ENCODE data around the gene WDR27.
"Not testable (repeated sequence)": the region's sequence is repeated elsewhere in the genome, so short reads cannot be mapped to it uniquely, and the experiment has no call there.

Gene WDR27

GRCh38 chr6:169639653-169640278 is 62.1 kb downstream of the WDR27 start:
- no peak for DNase-seq (ENCODE audit: low spot score)

- no peak for DNase-seq (ENCODE audit: low spot score)
These were observed 62.9 kb downstream of the WDR27 start for GRCh38 chr6:169638915-169639314.

DNA sequence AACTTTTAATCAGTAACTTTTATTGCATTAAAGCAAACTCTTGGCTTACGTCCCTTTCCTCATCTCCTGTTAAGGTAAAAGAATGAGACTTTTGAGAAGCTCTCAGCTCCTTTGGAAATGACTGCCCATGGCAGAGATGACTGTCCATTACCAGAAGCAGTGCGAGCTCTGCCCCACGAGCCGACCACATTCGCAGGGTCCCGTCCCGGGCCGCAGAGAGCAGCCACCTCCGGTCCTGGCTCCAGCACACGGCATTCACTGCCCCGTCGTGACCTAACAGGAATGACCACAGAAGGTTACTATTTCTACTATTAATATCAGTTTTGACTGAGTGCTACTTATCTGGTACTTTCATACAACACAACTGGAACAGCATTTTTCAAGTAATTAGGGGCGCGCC is 63.4 kb downstream of the WDR27 start:
- DNase-seq (ENCODE audit: low spot score), result no peak

DNA sequence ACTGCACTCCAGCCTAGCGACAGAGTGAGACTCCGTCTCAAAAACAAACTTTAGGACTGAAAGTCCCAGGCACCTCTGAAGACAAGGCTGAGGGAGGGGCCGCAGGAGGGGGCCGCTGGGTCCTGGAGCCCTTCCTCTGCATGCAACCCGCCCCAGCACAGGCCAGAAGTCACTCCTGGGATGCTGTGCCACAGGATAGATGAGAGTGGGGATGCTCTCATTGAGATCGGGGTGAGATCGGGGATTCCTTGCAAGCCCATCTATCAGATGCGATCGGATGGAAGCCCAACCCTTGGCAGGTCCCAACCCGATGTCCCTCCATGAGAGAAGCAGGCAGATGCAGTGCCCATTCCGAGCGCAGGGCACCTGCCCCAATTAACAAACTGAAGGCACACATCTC is 66.5 kb downstream of the WDR27 start:
- no peak for DNase-seq (ENCODE audit: low spot score)

DNA sequence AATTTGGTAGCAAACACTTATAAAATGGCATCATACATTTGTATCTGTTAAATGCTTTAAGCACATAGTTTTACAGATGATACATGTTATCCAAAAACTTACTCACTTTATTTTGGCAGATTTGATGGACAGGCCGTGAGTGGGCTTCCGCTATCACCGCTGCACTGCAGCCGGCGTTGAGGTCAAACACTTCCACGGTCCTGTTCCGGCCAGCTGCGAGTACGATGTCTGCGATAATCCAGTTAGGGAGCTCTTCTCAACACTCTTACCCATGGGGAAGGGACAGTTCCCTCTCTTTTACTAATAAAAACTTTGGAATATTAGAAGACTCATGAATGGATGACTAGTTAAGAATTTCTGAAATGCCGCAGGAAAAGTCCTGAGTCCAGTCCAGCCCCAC is 69.0 kb downstream of the WDR27 start:
- DNase-seq (ENCODE audit: low spot score), result no peak

DNA sequence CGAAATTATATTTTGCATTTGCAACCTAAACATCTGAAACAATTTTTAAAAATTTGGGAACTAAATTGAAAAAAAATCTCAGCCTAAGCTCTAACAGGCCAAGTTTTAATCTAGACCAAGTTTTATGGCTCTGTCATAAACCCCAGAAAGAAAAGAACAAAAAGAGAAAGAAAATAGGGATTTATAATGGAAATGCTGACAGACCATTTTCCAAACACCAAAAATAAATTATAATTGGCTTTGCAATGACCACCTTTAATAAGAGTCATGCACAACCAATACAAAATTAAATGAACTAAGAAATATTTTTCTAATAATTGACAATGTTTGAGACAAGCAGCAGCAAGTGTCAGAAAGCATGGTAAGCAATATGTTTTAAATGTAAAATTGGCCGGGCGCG is 72.6 kb downstream of the WDR27 start:
- DNase-seq (ENCODE audit: low spot score), result no peak

- DNase-seq (ENCODE audit: low spot score), result no peak
These were observed 73.9 kb downstream of the WDR27 start for GRCh38 chr6:169627736-169628607.

GRCh38 chr6:169626649-169627048 is 75.2 kb downstream of the WDR27 start:
- no peak for DNase-seq (ENCODE audit: low spot score)

DNA sequence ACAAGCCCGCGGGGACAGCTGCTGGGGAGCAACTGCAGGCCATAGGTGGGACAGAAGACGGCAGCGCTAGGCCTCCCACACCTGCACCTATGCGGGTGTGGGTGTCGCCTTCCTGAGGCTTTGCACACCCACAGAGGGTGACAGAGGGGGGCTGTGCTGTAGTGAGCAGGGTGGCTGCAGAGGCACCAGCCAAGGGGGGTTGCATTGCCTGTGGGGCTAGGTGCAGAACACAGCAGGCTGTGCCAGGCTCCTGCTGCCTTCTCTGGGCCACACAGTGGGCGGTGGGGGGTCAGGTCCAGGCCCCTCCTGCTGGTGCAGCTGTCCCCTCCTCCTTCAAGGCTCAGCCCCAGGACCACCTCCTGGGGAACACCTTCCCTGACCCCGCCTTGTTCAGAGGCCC is 75.7 kb downstream of the WDR27 start:
- DNase-seq (ENCODE audit: low spot score), result no peak

DNA sequence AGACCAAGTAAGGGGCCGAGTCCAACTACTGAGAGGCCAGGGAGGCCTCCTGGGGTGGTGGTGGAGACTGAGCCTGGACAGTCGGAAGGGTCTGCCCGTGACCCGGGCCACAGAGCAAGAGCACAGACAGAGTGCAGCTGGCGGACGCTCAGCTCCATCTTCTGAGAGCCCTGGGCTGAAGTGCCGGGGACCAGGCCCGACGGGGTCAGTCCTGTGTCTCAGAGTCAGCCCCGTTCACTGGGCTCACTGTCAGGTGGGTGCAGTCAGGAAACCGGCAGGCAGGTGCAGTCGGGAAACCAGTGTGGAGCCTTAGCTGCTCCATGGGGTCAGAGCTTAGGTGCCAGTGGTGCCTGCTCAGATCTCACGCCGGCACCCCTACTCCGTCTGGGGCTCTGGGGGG is 76.5 kb downstream of the WDR27 start:
- DNase-seq (ENCODE audit: low spot score), result no peak

DNA sequence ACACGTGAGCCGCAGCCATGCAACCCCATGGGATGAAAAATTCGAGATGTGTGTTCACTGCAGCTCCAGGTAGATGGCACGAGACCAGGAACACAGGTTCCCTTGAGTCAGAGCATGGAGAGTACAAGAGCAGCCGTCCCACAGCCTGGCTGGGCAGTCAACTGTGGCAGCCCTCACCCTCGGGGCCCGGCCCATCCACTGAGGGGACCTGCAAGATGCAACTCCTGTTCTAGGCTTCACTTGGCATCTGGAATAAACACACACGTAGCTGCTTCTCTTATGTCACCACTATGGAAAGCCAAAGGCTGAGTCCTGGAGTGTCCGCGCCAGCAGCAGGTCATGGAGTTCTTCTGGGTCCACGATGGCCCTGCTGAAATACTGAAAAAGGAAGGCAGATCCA is 77.0 kb downstream of the WDR27 start:
- no peak for DNase-seq (ENCODE audit: low spot score)

DNA sequence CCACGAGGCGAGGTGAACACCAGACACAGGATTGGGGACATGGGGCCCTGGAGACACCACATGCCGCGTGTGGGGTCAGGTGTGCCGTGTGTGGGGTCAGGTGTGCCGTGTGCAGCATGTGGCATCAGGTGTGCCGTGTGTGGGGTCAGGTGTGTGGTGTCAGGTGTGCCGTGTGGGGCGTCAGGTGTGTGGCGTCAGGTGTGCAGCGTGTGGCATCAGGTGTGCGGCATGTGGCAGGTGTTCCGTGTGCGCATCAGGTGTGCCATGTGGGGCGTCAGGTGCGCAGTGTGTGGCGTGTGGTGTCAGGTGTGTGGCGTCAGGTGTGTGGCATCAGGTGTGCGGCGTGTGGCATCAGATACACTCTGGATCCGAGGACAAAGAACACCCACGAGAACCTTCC is 77.9 kb downstream of the WDR27 start:
- DNase-seq (ENCODE audit: low spot score), result no peak

- DNase-seq (ENCODE audit: low spot score), result no peak
These were observed 78.5 kb downstream of the WDR27 start for GRCh38 chr6:169623343-169623742.

DNA sequence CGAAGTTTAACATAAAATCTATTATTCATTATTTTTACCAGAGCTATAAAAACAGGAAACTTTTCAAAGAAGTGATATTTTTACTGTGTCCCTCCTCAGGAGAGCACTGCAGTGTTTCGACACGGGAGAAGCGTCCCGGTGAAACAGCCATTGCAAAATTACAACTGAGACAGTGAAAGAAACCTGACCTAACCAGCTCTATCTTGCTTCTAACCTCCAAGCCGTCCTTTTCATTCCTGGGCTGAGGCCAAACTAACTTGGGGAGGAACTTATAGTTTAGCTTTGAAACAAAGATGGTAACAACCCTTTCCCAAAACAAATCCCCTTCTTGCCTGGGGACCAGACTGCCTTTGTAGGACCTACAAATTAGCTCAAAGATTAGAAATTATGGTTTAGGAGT is 79.2 kb downstream of the WDR27 start:
- no peak for DNase-seq (ENCODE audit: low spot score)

DNA sequence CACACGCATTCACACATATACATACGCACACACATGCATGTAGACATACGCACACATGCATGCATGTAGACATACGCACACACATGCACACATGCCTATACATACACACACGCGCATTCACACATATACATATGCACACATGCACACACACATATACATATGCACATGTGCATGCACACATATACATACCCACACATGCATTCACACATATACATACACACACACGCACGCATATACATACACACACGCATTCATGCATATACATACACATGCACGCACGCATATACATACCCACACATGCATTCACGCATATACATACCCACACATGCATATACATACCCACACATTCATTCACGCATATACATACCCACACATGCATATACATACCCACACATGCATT is 80.5 kb downstream of the WDR27 start:
- DNase-seq (ENCODE audit: low spot score), result no peak

DNA sequence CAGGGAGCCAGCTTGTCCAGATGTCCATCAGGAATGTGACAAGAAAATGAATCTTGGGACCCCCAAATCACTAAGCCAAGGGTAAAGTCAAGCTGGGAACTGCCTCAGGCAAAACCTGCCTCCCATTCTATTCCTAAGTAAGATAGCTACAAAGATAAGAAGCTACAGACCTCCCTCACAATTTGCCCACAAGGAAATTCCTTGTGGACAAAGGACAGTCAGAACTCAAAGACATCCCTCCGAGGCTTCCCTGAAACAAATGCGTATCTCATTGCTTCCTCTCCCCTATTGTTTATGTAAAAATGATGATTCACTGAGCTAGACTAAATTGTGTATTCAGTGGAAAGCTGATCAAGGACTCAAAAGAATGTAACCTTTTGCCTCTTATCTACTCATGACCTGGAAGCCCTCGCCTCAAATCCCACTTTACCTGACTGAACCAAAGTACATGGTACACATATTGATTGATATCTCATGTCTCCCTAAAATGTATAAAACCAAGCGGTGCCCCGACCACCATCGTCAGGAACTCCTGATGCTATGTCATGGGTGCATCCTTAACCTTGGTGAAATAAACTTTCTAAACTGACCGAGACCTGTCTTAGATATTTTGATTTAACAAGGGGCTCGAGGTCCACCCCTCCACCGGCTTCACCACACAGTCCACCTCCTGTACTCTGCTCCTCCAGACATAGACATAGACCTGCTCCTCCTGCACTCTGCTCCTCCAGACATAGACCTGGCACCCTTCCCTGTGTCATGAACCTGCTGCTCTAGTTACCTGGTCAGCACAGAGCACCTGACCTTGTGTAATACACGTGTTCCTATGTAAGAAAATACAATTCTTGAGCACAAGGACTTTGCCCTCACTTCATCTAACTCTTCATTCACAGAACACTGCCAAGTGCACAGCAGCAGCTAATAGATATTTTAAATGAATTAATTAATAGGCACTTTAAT is 81.4 kb downstream of the WDR27 start:
- DNase-seq (ENCODE audit: low spot score), result no peak

DNA sequence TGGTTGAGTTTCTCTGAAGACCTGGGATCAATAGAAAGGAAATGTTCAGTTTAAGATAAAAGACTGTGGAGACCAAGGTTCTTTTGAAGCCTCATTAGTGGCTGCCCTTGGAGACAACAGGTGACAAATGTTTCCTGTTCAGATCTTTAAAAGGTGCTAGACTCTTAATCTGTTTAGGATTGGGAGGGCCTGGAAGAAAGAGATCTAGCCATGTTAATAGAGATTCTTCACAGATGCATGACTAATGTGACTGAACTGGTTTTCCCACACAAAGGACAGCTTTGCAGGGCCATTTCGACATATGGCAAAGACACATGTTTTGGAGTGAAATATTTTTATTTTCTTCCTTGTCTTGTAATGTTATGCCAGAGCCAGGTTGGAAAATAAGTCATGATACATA is 82.2 kb downstream of the WDR27 start:
- DNase-seq (ENCODE audit: low spot score), result no peak

- DNase-seq (ENCODE audit: low spot score), result peak; percentile 69
These were observed 83.0 kb downstream of the WDR27 start for GRCh38 chr6:169618526-169619490.

GRCh38 chr6:169617562-169617961 is 84.3 kb downstream of the WDR27 start:
- DNase-seq (ENCODE audit: low spot score), result no peak

DNA sequence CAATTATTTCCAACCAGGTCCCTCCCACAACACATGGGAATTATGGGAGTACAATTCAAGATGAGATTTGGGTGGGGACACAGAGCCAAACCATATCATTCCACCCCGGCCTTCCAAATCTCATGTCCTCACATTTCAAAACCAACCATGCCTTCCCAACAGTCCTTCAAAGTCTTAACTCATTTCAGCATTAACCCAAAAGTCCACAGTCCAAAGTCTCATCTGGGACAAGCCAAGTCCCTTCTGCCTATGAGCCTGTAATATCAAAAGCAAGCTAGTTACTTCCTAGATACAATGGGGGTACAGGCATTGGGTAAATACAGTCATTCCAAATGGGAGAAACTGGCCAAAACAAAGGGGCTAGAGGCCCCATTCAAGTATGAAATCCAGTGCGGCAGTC is 93.2 kb downstream of the WDR27 start:
- DNase-seq (ENCODE audit: low spot score), result not testable (repeated sequence)

DNA sequence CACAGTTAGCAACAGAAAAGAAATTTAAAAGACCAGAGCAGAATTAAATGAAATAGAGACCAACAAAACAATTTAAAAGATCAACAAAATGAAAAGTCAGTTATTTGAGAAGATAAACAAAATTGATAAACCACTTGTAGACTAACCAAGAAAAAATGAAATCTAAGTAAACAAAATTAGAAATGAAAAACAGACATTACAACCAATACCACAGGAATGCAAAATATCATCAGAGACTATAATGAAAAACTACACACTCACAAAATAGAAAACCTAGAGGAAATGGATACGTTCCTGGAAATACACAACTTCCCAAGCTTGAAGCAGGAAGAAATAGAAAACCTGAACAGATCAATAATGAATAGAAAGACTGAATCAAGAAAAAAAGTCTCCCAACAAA is 97.8 kb downstream of the WDR27 start:
- no peak for DNase-seq (ENCODE audit: low spot score)

Measured in GM03348 (cell line).